NCI-H82 (cell line): ENCODE measurements around the gene ARL6.
A peak's percentile ranks its signal among the peaks of the same experiment; 100 is the strongest.

Source experiments
- DNase-seq: peaks from one replicate; lab custom pipeline; 2025; lab: John Stamatoyannopoulos, UW

The ARL6 gene

GRCh38 chr3:97764407-97765238 lies at the start of gene ARL6:
ARL6 (plus strand) TSS chr3:97764758; CDS start chr3:97768108, 3,350 bp downstream.
- peak; percentile 99 for DNase-seq

GRCh38 chr3:97719156-97719821 lies 45.3 kb upstream of the ARL6 start:
- DNase-seq: peak; percentile 95

- DNase-seq: no peak
These were observed 44.1 kb upstream of the ARL6 start for GRCh38 chr3:97720417-97720816.

GRCh38 chr3:97721446-97721845 lies 43.1 kb upstream of the ARL6 start:
- no peak for DNase-seq

- DNase-seq: peak; percentile 90
These were observed 27.6 kb upstream of the ARL6 start for GRCh38 chr3:97736928-97737327.

GRCh38 chr3:97738761-97739160 lies 25.8 kb upstream of the ARL6 start:
- DNase-seq: no peak

GRCh38 chr3:97742036-97742435 lies 22.5 kb upstream of the ARL6 start:
- DNase-seq: no peak

- no peak for DNase-seq
These were observed 20.3 kb upstream of the ARL6 start for GRCh38 chr3:97744289-97744688.

GRCh38 chr3:97763586-97764406 lies 762 bp upstream of the ARL6 start:
- DNase-seq: peak; percentile 85

- DNase-seq: peak; percentile 73
These were observed 778 bp downstream of the ARL6 start for GRCh38 chr3:97765336-97765735.

GRCh38 chr3:97772926-97773325 lies 8.4 kb downstream of the ARL6 start:
- DNase-seq: no peak

GRCh38 chr3:97778152-97778551 lies 13.6 kb downstream of the ARL6 start:
- no peak for DNase-seq

- DNase-seq: peak; percentile 79
These were observed 29.0 kb downstream of the ARL6 start for GRCh38 chr3:97793420-97794019.

- no peak for DNase-seq
These were observed 31.4 kb downstream of the ARL6 start for GRCh38 chr3:97795951-97796350.

- DNase-seq: no peak
These were observed 39.9 kb downstream of the ARL6 start for GRCh38 chr3:97804471-97804870.

GRCh38 chr3:97810779-97811390 lies 46.3 kb downstream of the ARL6 start:
- DNase-seq: peak; percentile 30

- no peak for DNase-seq
These were observed 50.8 kb downstream of the ARL6 start for GRCh38 chr3:97815149-97815917.

- peak; percentile 13 for DNase-seq
These were observed 52.3 kb downstream of the ARL6 start for GRCh38 chr3:97816811-97817210.

GRCh38 chr3:97817965-97818364 lies 53.4 kb downstream of the ARL6 start:
- peak; percentile 98 for DNase-seq

GRCh38 chr3:97820780-97821179 lies 56.2 kb downstream of the ARL6 start:
- DNase-seq: peak; percentile 47

GRCh38 chr3:97821287-97821773 lies 56.8 kb downstream of the ARL6 start:
- DNase-seq: peak; percentile 84
